CD4-positive, alpha-beta T cell treated with Interleukin-6 at 100 ng/mL for 8 hours (primary cell): ENCODE measurements around the gene CDH13.

Source experiments
- DNase-seq: peaks from one replicate; pipeline ENCODE4 v3.0.0-alpha.2; 2020; ENCODE audit warnings: mixed read lengths, low spot score

The CDH13 gene

DNA sequence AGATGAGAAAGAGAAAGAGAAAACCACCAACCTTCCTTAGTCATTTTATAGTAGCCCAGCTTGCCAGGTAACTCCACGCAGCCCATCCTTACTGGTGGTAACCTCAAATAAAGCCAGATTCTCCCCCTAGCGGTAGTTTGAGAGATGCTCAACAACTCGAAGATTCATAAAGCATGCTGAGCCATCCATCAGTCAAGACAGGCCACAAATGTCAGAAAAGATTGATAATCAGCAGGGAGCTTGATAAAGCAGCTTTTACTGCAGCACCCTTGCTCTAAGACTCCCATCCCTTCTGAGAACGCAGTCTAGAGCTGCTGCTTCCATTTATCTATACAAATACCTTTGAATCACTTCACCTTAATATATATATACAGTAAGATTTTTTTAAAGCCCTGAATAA lies 729.5 kb downstream of the CDH13 start:
- DNase-seq, result no peak

DNA sequence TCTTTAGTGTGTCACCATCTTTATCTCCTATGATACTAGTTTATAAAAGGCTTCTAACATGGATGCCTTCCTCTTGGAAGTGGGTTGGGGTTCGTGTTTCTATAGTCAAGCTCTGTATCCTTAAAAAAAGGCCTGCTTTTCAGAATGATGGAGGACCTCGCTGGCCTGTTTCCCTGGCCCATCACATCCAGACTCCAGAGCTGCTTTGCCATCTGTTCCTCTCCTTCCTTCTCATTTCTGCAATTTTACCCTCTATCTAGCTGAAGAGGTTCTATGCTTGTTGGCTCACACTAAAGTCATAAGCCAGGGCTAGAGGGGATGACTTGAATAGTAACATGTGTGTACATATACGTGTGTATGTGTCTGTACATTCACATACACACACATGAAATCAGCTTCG lies 730.2 kb downstream of the CDH13 start:
- no peak for DNase-seq

DNA sequence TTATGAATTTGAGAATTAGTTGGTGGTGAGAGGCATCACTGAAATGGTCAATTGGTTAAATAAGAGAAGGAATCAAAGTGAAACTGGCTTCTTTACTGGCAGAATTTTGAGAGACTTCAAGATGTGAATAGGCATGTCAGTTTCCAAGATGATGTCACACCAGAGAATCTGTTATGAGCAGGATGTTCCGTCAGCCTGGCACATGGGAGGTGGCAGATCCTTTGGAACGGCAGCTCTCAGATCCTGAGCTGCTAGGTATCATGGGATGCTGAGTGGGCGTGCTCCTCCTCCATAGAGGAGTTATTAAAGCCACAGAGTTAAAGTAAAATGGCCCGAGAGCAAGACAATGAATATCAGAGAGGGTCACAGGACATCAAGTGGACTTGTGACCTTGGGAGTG lies 736.8 kb downstream of the CDH13 start:
- no peak for DNase-seq

DNA sequence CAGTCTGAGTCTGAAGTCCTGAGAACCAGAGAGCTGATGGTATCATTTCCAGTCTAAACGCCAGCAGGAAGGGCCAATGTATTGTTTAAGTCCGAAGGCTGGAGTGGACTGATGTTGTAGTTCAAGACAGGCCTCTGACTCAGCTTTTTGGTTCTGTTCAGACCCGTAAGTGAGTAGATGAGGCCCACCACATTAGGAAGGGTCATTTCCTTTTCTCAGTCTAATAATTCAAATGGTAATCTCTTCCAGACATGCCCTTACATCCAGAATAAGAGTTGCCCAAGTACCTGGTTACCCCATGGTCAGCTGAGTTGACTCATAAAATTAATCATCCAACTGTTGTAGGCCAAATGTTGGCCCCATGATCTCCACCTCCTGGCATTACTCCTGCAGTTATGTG lies 738.4 kb downstream of the CDH13 start:
- no peak for DNase-seq

DNA sequence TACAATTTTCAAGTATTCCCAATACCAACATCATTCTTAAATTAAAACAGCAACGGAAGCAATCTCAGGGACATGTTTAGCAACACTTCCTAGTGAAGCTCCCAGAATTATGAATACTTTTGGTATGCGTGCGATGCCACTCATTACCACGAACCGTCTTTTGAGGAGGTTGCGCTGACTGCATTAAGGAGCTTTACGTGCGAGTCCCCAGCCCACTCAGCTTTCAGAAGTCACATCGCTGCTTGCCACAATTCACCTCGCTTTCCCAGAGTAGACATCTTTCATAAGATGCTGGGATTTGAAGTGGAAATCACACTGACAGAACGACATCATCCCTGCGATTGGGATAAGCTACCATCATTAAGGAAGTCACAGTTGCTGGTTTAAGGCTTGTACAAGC lies 739.5 kb downstream of the CDH13 start:
- DNase-seq, result no peak

DNA sequence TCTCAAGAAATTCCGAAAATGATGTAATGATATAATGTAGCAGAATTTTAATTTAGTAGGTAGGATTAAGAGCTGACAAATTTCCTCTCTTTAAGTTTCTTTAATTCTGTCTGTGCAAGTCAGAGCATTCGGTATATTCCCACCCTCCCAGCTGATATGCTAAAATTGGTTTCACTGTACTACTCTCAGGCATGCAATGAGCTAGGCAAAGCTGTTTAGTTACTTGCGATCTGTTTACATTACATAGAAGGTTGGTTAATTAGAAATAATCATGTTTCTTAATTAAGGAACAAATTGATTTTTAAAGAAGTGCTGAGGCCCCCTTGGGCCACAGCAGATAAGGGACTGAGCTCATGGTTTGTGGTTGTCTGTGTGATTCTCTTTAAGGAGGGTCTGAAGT lies 748.2 kb downstream of the CDH13 start:
- no peak for DNase-seq

DNA sequence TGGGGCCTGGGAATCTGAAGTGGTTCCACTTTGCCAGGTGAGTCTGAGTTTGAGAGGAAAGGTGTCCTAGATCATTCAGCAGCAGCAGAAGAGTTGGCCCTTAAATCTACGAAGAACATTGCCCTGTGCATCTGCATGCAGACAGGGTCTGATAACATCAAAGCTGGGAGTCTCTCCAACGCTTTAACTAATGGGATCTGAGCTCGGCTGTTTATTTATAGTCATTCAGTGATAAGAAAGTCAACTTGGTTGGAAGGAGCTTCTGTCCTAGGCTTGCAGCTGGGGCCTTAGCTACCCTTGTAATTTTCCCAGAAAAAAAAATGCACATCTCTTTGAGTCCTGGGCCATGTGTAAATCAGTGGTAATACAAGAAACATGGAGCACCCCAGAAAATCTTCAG lies 763.0 kb downstream of the CDH13 start:
- DNase-seq, result no peak

DNA sequence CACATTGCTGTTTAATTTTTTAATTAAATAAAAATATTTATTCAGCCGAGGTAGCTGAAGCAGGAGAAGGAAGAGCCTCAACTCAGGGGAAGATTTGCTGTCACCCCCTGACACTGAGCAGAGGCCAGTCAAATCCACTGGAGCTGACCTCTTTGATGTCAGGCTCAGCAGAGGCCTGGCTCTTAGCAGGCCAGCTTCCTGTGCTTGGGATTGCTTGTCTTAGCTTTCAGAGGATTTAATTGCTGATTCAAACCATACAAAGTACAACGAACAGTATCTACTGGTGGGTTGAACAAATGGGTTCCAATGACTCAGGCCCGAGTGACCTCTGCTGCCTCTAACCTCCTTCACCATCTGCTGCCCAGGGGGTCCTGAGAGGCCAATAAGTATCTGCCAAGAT lies 764.0 kb downstream of the CDH13 start:
- no peak for DNase-seq

DNA sequence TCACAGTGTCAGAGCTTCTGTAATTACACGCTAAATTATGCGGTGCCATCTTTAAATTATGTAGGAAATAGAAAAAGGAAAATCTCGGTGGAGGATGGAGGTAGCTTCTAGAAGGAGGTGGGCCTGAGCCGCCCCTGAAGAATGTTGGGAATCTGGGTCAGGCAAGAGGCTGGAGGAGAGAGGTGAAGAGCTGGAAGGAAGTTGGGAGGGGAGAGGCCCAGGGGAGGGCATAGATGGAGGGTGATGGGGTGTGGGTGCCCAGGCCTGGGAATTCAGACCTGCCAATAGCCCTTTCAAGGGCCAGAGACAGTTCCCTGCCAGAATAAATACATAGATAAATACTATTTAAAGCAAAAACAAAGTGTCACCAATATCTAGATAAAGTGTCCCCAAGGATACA lies 766.0 kb downstream of the CDH13 start:
- DNase-seq, result no peak

DNA sequence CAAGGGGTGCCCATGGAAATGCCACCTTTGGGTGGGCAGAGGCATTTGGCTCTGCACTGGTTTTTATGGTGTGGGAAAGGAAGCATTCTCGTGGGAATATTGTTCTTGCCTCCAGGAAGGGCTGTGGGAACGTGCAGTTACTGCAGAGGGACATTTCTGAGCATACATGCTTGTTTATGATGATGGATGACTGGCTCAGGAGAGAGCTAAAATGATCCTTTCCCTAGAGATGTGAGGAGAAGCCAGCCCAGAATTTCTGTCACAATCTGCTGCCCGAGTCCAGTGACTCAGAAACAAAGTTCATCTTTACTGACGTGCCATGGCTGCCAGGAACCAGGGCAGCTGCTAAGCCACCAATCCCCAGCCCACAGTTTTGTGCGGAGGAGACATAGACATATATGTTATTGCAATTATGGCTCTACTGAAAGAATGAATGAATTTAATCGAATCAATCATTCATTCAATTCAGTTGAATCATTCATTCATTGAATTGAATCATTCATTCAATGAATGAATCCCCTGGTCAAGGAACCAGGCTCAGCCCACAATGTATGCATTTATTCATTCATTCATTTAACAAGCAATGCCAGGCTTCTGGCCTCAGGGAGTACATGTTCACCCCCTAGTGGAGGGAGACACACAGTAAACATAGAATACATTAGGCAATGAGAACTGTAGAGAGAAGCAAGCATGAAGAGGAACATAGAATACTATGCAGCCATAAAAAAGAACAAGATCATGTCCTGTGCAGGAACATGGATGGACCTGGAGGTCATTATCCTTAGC lies 766.6 kb downstream of the CDH13 start:
- DNase-seq, result no peak

DNA sequence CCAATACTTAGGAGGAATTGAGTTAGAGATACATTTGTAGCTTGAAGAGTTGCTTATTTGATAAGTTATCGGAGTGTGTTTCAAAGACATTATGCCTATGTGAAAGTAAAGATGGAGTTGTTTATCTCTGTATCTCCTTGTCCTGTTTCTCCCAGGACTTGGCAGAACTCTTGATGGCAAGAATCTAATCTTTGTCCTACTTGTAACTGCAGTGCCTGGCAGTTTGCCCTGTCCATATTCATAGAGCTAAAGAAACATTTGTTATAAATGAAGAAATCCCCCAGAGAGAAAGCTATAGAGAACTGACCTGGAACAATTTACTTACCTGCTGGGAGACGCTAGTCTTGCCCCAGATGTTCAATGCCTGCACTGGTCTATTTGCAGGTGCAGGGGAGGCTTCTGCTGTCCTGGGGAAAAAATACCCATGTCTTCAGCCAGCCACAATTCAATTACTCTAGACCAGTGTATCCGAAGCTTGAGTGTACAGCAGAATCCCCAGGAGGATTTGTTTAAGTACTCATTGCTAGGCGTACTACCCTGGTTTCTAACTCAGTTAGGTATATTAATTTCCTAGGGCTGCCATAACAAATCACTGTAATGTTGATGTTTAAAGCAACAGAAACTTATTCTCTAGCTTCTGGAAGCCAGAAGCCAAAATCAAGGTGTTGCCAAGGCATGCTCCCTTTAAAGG lies 771.0 kb downstream of the CDH13 start:
- DNase-seq, result no peak

DNA sequence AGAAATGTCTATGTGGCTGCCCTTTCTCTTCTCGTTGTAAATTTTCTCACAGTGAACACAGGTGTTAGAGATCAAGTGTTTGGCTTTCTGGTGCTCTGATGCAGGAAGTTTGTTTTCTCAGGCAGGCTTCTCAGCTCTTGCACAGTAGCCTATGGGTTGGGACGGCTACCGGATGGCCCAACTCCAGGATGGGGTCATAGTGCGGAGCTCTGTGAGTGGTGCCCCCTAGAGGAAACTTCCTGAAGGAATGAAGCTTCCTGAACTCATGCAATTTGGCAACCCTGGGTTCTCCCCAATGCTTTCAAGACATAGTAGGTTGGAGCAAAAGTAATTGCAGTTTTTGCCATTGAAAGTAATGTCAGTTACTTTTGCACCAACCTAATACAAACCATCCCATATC lies 773.5 kb downstream of the CDH13 start:
- DNase-seq, result no peak

DNA sequence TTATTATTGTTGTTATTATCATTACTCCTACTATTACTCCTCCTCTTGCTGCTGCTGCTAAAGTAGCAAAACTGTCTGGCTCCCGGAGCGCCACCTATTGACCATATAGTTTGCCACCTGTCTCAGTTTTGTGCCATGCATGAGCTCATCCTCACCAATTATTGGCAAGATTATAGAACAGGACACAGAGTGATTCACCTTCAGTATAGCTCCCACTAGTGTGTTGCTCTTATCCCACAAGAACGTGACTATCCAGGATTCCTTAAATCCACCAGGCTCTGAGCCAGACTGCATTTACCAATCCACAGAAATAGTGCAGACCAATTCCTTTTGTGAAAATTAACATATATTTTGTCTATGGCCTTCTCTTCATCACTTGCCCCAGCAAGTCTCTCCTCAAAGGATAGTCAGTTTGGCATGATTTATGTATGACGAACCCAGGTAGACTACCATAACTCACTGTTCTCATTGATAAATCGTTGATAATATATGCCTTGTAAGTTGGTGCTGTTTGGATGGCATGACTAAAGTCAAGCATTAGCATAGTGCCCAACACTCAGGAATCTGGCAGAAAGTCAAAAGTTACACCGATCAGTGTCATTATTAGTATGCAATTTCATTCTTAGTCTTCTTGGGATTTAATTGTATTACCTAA lies 775.5 kb downstream of the CDH13 start:
- DNase-seq, result no peak

DNA sequence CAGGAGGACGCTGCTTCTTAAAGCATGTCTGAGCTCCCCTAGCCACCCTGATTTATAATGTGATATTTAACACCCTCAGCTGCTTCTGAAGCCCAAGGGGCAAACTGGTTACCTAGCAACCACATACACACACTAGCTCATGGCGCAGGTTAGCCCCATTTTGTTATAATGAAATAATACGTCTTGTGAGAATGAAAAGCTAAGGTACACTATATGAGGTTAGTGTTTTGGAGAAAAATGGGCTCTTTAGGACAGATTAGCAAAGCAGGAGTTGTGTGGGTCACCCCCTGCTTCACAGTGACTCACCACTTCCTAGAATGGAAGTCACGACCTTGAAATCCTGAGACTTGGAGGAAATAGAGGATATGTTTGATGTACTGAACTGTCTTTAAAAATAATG lies 776.2 kb downstream of the CDH13 start:
- no peak for DNase-seq

DNA sequence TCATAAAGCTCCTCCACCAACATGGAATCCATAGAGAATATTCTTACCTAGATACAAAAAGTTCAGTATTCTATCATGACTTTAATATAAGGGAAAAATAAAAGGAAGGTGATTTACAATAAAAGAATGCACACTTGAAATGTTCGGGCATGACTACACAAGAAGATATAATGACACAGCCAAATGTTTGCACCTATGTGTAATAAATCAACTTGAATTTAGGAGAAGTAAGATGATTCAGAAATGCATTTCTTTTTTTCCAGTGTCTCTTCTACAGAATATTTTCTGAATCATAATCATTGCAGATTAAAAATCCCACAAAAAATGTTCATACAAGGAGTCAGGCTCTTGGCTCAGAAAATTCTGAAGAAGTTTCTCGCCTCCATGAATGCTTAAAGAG lies 777.0 kb downstream of the CDH13 start:
- no peak for DNase-seq

DNA sequence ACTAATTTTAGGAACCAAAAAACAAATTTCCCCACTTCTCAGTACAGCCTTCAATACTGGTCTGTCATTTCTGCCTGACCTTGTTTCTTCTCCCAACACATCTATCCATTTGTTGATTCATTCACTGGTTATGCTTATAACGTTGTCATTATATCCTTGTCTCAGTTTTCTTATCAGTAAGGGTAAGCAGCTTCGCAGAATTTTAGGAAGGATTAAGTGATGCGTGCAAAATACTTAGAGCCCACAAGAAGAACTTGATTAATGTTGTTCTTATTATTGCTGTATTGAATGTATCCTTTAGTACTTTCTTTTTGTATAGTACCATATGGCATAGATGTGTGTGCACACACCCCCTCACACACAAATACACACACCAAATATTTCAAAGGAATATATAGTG lies 777.5 kb downstream of the CDH13 start:
- DNase-seq, result no peak

DNA sequence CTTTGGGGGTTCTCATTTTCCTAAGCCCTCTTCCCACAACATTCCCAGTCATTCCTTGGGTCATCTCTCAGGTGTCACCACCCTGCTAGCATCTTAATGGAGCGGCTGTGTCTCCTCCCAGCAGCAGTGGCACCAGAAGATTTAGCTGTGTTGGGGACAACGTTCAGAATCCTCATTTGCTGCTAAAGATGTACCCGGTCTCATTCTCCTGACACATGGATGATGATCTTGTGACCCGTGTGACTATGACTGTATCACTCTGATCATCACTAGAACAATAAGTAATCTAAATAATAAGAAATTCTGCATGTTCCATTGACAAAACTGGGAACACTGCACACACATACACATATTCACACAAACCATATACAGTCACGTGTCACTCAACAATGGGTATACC lies 781.2 kb downstream of the CDH13 start:
- DNase-seq, result no peak

DNA sequence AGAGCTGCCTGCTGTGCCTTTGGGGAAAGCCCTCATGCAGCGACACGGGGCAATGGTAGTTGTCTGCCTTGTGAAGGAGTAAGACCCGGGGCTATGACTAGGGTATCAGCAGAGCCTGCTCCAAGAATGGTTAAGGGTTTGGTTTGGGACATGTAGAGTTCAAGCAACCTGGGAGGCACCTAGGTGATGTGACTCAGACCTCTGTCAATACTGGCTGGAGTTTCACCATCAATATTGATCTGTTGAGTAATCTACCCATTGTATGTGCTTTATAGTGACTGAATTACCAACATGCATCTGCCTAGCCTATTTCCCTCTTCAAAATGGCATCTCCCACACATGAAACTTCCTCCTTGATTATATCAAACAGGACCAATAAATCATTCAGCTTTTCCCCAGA lies 782.6 kb downstream of the CDH13 start:
- DNase-seq, result no peak

DNA sequence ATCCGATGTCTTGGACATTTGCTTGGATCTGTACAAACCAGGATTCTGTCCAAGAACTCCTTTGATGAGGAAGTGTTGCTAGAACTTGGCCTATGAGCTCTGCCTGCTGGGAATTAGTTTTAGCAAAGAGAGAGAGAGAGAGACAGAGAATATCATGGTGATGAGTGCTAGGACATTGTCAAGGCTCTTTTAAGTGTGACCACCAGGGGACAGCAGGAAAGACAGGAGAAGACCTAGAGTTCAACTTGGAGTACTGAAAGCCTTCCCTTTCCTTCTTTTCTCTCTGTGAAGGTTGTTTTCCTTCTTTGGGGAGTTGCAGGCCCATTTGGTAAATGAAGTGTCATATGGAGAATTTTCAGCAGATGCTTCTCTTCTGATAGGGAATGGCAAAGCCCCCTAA lies 791.8 kb downstream of the CDH13 start:
- no peak for DNase-seq

DNA sequence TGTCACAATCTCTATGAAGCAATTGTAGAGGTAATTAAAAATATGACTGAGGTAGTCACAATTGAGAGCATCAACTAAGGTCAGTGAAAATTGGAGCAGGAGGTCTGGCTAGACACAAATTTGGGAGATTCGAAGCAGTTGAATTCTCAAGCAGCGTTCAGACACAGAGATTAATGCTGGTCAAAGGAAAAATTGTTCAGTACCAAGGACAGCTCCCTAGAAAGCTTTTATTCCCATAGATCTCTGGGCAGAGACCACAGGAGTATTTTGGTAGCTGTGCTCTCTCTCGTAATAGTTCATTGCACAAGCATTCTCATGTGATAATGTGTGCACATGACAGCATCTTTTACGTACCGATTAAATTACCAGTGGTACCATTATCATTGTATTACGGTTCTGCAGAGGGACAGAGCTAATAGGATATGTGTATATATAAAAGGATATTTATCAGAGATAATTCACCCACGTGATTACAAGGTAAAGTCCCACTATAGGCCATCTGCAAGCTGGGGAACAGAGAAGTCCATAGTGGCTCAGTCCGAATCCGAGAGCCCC lies 793.5 kb downstream of the CDH13 start:
- no peak for DNase-seq

DNA sequence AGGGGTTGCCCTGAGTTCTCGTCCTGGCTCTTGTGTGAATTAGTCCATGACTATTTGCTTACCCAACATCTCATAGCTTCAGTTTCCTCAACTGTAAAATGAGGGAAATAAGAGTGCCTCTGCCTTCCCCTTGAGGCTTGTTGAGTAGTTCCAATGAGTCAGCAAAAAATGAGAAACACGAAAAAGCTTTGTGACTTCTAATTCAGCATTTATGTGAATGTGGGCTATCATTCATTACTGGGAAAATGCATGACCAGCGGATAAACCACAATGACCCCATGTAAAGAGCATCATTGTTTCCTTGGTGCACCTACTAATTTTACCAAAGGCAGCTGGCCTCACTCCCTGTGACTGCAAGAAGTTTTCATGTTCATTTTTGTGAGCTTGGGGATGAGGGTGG lies 806.4 kb downstream of the CDH13 start:
- no peak for DNase-seq

DNA sequence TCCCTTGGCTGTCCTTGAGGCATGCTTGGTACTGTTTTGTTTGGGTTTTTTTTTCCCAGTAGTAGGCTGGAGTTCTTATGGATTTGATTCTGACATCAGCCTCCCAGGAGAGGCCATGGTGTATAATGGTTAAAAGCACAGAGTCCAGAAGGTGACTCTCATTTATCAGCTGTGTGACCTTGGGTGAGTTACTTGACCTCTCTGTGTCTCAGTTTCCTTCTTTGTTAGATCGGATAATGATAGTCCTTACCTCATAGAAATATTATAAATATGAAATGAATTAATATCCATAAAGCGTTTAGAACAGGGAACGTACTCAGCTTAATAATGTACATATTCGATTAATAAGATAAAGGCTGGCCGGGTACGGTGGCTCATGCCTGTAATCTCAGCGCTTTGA lies 810.3 kb downstream of the CDH13 start:
- DNase-seq, result no peak

DNA sequence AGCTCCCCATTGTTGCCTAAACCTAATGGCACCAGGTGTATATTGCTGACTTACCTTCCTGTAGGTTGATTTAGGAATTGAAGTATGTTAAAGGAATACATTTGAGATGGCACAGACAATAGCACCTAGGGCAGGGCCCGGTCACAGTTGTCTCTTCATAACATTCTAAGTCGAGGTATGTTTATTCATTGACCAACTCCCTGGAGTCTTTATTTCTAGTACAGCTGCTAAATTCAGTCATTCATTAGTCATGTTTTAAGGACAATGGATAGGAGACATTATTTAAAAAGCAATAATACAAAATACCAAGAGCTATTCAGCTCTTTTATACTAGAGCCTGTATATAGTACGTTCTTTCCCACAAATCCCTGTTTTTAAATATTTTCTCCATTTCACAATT lies 811.6 kb downstream of the CDH13 start:
- no peak for DNase-seq
